HUES64 (cell line): ENCODE results near the gene TDRD1. TPM values are rescaled to one million over a fixed set of nuclear protein-coding genes. Genes with fewer than 3 reads are reported as not detected.
"Not testable (repeated sequence)": the region's sequence is repeated elsewhere in the genome, so short reads cannot be mapped to it uniquely, and the experiment has no call there.

Source experiments
- H3K27ac ChIP-seq: 2 replicates; pipeline ENCODE4 v1.7.0; 2013; ENCODE audit warnings: low read depth, low read length, inconsistent platforms
- H3K27me3 ChIP-seq: 2 replicates; pipeline ENCODE4 v1.6.1; 2013; ENCODE audit warnings: mild to moderate bottlenecking, low read length; ENCODE audit not compliant: insufficient read depth
- H3K36me3 ChIP-seq: 2 replicates; pipeline ENCODE4 v1.6.1; 2013; ENCODE audit warnings: mild to moderate bottlenecking, low read length; ENCODE audit not compliant: insufficient read depth
- H3K4me1 ChIP-seq: 2 replicates; pipeline ENCODE4 v1.6.1; 2013; ENCODE audit warnings: mild to moderate bottlenecking, low read length, moderate library complexity; ENCODE audit not compliant: insufficient read depth
- H3K4me3 ChIP-seq: 2 replicates; pipeline ENCODE4 v1.5.1; 2013; ENCODE audit warnings: mild to moderate bottlenecking, low read length, moderate library complexity
- H3K9ac ChIP-seq: 2 replicates; pipeline ENCODE4 v1.6.1; 2013; ENCODE audit warnings: mild to moderate bottlenecking, low read depth, low read length
- H3K9me3 ChIP-seq: 2 replicates; pipeline ENCODE4 v1.6.1; 2013; ENCODE audit warnings: low read depth, low read length; ENCODE audit not compliant: insufficient read depth
- WGBS: fragments of 150-250, 120-280 bp; methylation state at CpG from one replicate; pipeline ENCODE4 v1.1.7; 2013; ENCODE audit warnings: missing lambda C conversion rate; 5-methylcytosine and 5-hydroxymethylcytosine counted together
- polyA plus RNA-seq, 2 experiments: library from polyadenylated mRNA; stranded (reverse); fragments of 50-300 nt; gene quantifications; one replicate each; pipeline ENCODE4 v1.2.3, GENCODE V29; 2013

TDRD1 gene, protein sequence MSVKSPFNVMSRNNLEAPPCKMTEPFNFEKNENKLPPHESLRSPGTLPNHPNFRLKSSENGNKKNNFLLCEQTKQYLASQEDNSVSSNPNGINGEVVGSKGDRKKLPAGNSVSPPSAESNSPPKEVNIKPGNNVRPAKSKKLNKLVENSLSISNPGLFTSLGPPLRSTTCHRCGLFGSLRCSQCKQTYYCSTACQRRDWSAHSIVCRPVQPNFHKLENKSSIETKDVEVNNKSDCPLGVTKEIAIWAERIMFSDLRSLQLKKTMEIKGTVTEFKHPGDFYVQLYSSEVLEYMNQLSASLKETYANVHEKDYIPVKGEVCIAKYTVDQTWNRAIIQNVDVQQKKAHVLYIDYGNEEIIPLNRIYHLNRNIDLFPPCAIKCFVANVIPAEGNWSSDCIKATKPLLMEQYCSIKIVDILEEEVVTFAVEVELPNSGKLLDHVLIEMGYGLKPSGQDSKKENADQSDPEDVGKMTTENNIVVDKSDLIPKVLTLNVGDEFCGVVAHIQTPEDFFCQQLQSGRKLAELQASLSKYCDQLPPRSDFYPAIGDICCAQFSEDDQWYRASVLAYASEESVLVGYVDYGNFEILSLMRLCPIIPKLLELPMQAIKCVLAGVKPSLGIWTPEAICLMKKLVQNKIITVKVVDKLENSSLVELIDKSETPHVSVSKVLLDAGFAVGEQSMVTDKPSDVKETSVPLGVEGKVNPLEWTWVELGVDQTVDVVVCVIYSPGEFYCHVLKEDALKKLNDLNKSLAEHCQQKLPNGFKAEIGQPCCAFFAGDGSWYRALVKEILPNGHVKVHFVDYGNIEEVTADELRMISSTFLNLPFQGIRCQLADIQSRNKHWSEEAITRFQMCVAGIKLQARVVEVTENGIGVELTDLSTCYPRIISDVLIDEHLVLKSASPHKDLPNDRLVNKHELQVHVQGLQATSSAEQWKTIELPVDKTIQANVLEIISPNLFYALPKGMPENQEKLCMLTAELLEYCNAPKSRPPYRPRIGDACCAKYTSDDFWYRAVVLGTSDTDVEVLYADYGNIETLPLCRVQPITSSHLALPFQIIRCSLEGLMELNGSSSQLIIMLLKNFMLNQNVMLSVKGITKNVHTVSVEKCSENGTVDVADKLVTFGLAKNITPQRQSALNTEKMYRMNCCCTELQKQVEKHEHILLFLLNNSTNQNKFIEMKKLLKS
- polyA plus RNA-seq (2013, experiment 1 of 2) = not detected
- polyA plus RNA-seq (2013, experiment 2 of 2) = not detected

DNA sequence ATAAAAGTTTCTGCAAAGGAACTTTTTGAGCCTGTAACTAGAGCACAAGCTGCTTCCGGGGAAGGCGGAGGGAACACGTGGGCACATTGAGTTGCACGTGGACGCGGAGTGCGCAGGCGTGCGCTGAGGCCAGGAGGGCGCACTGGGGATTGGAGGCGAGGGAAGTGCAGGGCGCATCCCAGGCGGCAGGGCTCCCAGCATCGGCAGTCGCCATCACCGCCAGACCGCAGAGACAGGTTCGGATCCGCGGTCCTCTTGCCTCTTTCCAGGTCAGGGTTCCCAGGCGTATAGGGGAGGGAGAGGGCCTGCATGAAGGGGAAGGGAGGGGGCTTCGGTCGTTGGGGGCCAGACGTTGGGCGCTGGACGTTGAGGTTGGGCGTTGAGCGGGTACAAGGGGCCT is at the start of gene TDRD1:
TDRD1 (plus strand) TSS at position 206 of the 400 bp plus-strand sequence. CDS start 8,479 bp downstream, outside the sequence.
- Histone ChIP-seq H3K27ac (no peak within 1 kb of the TSS), H3K9me3 (no peaks in the 10 kb centered on the region), H3K9ac (no peak within 1 kb of the TSS), H3K4me3 (no peak within 1 kb of the TSS), H3K27me3 (peaks cover 12% of the 10 kb centered on the region; the same call in 1 of the 2 replicates), H3K4me1 (peaks cover 13% of the 10 kb centered on the region; the same call in 1 of the 2 replicates), H3K36me3 (no peaks in the 10 kb centered on the region)
- WGBS = 91% methylated on average over 28 of the region's 28 CpGs

DNA sequence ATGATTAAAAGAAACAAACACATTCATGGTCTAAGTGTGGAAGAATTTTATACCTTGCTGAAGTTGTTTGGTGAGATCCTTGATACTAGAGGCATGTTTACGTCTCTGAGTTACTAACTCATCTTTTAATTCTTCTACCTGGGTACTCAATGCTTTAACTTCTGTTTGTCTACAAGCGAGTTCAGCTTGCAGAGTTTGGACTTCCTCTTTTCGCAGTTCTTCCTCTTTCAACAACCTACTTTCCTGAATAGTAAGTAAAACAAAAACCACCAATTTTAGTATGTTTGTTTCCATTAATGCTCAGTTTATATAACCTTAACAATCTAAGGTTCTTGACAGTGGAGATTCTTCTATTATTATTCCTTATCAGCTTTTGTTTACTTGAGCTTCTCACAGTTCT is 48.1 kb upstream of the TDRD1 start:
- no peaks in the 10 kb centered on the region for H3K4me1 ChIP-seq
- no peak overlapping the region for H3K9ac ChIP-seq
- H3K27me3 ChIP-seq = no peaks in the 10 kb centered on the region
- no peak overlapping the region for H3K4me3 ChIP-seq
- H3K9me3 ChIP-seq = no peaks in the 10 kb centered on the region
- no peak overlapping the region for H3K27ac ChIP-seq
- peaks cover 100% of the 10 kb centered on the region for H3K36me3 ChIP-seq
- WGBS = 96% methylated on average over 3 of the region's 3 CpGs

DNA sequence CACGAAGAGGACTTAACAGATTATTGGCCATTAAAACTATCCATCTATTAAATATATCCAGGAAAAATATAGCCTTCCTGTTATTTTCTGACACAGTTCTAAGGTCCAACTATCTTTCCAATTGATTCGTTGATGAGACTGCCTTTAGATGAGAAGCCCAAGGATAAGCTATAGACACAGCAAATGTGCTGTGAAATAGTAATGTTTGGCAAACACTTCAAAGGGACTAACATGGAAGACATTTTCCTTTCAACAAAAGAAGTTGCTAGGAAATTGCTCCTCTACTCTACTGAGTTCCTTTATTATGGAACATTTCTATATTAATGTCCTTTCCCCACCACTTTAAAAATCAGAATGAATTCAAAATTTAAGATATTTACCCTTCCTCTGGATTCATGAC is 43.7 kb upstream of the TDRD1 start:
- 95% methylated on average over 2 of the region's 2 CpGs for WGBS
- H3K9me3 ChIP-seq = no peaks in the 10 kb centered on the region
- peaks cover 67% of the 10 kb centered on the region for H3K36me3 ChIP-seq
- no peak overlapping the region for H3K4me3 ChIP-seq
- H3K27ac ChIP-seq = no peak overlapping the region
- no peaks in the 10 kb centered on the region for H3K4me1 ChIP-seq
- no peak overlapping the region for H3K9ac ChIP-seq
- no peaks in the 10 kb centered on the region for H3K27me3 ChIP-seq

DNA sequence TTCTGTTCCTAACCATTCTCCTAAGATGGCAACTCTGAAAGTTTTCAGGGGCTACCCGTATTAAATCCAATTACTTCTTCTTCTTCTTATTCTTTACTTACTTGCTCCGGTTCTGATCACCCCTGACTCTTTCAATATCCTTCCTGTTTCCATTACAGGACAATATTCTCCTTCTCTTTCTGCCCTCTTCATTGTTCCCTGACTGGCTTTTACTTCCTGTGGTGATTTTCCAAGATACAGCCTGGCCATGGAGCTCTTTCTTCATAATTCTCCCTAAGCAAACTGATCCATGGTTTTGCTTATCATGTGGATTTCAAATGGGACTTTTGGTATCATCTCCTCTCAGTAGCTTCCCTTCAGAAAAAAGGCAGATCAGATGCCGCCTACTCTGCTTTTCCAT is 40.6 kb upstream of the TDRD1 start:
- Histone ChIP-seq H3K4me3 (no peak overlapping the region), H3K4me1 (no peaks in the 10 kb centered on the region), H3K27ac (no peak overlapping the region), H3K27me3 (no peaks in the 10 kb centered on the region), H3K9ac (no peak overlapping the region), H3K36me3 (peaks cover 57% of the 10 kb centered on the region), H3K9me3 (no peaks in the 10 kb centered on the region)
- WGBS = 90% methylated on average over 3 of the region's 3 CpGs

DNA sequence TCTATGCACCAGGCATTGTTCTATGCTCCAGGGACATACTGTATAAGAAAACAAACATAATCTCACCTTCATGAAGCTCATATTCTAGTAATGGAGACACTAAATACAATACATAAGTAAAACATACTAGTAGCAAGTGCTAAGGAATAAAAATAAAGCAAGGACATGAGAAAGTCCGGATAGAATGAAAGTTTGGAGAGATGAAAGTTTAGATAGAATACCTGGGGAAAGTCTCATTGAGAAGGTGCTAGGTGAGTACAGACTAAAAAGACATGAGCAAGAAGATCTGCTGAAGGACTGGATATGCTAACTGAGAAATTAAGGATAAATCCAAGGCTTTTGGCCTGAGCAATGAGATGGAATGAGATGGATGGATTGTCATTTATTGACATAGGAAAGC is 39.1 kb upstream of the TDRD1 start:
- Histone ChIP-seq H3K36me3 (peaks cover 53% of the 10 kb centered on the region), H3K27ac (no peak overlapping the region), H3K9me3 (no peaks in the 10 kb centered on the region), H3K27me3 (no peaks in the 10 kb centered on the region), H3K4me1 (no peaks in the 10 kb centered on the region), H3K4me3 (no peak overlapping the region), H3K9ac (no peak overlapping the region)
- 91% methylated on average over 1 of the region's 1 CpG for WGBS

DNA sequence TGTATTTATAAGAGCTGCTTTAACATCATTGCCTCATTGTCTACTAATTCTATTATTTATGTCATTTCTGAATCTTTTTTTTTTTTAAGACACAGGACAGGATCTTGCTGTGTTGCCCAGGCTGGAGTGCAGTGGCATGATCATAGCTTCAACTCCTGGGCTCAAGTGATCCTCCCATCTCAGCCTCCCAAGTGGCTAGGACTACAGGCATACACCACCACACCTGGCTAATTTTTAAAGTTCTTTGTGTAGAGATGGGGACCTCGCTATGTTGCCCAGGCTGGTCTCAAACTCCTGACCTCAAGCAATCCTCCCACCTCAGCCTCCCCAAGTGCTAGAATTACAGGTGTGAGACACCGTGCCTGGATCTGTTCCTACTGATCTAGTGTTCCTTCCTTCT is 38.3 kb upstream of the TDRD1 start:
- peaks cover 45% of the 10 kb centered on the region for H3K36me3 ChIP-seq
- not testable (repeated sequence) for H3K9ac ChIP-seq
- WGBS = 100% methylated on average over 2 of the region's 2 CpGs

DNA sequence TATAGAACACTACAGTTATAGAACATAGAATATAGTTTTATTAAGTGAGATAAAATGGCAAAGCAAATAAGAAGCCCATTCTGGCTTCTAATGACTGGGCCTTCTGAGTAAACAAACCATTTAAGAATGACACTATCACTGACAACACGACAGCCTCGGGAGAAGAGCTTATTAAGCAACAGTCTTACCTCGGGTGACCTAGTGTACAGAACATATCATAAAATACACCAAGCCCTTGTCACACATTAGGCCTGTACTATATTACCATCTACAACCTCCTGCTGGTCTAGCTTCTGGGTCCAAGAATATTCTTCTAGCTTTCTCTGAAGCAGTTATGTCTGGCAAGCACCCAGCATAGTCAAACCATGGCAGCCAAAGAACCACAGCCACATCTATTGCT is 37.1 kb upstream of the TDRD1 start:
- H3K27me3 ChIP-seq = no peaks in the 10 kb centered on the region
- 94% methylated on average over 3 of the region's 3 CpGs for WGBS
- no peak overlapping the region for H3K27ac ChIP-seq
- no peaks in the 10 kb centered on the region for H3K4me1 ChIP-seq
- no peak overlapping the region for H3K4me3 ChIP-seq
- H3K36me3 ChIP-seq = peaks cover 35% of the 10 kb centered on the region
- H3K9ac ChIP-seq = no peak overlapping the region
- no peaks in the 10 kb centered on the region for H3K9me3 ChIP-seq

More for the DNA sequence above, 38.3 kb upstream of the TDRD1 start:
- H3K9me3 ChIP-seq, H3K4me3 ChIP-seq, H3K27ac ChIP-seq, H3K4me1 ChIP-seq, H3K27me3 ChIP-seq: not testable (repeated sequence)

DNA sequence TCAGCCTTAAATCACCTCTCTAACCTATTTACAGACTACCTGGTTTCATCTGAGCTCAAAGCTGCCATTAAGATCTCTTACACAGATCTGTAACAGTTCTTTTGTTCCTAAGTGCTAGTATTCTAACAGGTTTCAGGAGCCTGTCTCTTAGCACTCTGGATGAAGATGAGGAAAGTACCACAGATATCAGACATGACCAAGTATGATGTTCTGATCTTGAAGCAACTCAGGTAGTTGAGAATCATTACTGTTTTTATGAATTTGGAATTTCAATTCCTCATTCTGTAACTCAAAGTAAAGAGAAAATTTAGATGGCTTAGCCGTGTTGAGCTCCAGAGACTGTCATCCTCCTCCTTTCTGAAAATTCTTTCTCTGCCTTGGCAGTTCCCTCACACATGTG is 36.0 kb upstream of the TDRD1 start:
- 88% methylated on average over 1 of the region's 1 CpG for WGBS
- Histone ChIP-seq H3K27ac (no peak overlapping the region), H3K4me1 (no peaks in the 10 kb centered on the region), H3K36me3 (peaks cover 43% of the 10 kb centered on the region), H3K4me3 (no peak overlapping the region), H3K9ac (no peak overlapping the region), H3K27me3 (no peaks in the 10 kb centered on the region), H3K9me3 (no peaks in the 10 kb centered on the region)

DNA sequence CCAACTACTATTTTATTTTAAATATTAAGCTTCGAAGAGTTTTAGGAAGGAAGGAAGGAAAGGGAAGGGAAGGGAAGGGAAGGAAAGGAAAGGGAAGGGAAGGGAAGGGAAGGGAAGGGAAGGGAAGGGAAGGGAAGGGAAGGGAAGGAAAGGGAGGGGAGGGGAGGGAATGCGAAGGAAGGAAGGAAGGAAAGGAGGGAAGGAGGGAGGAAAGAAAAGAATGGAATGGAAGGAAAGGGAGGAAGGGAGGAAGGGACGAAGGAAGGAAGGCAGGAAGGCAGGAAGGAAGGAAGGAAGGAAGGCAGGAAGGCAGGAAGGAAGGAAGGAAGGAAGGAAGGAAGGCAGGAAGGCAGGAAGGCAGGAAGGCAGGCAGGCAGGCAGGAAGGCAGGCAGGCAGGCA is 29.7 kb upstream of the TDRD1 start:
- H3K4me1 ChIP-seq = not testable (repeated sequence)
- 96% methylated on average over 2 of the region's 3 CpGs for WGBS

DNA sequence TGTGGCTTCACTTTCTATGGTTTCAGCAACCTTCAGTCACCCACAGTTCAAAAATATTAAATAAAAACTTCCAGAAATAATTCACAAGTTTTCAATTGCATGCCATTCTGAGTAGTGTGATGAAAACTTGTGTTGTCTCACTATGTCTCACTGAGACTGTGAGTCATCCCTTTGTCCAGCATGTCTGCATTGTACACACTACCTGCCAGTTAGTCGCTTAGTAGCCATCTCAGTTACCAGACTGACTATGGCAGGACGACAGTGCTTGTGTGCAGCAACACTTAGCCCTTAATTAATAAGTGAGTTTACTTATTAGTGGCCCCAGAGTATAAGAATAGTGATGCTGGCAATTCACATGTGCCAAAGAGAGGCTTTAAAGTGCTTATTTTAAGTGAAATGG is 27.7 kb upstream of the TDRD1 start:
- no peaks in the 10 kb centered on the region for H3K27me3 ChIP-seq
- 96% methylated on average over 2 of the region's 2 CpGs for WGBS
- no peak overlapping the region for H3K9ac ChIP-seq
- no peaks in the 10 kb centered on the region for H3K9me3 ChIP-seq
- H3K27ac ChIP-seq = no peak overlapping the region
- no peak overlapping the region for H3K4me3 ChIP-seq
- H3K36me3 ChIP-seq = peaks cover 51% of the 10 kb centered on the region
- H3K4me1 ChIP-seq = no peaks in the 10 kb centered on the region

More for the DNA sequence above, 29.7 kb upstream of the TDRD1 start:
- not testable (repeated sequence) for H3K9me3 ChIP-seq, H3K9ac ChIP-seq, H3K4me3 ChIP-seq, H3K27ac ChIP-seq, H3K27me3 ChIP-seq
- peaks cover 43% of the 10 kb centered on the region for H3K36me3 ChIP-seq

DNA sequence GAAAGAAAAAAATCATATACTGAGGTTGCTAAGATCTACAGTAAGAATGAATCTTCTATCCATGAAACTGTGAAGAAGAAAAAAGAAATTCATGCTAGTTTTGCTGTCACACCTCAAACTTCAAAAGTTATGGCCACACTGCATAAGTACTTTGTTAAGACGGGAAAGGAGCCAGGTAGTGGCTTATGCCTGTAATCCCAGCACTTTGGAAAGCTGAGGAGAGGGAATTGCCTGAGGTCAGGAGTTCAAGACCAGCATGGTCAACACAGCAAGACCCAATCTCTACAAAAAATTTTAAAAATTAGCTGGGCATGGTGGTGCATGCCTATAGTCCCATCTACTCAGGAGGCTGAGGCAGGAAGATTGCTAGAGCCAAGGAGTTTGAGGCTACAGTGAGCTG is 27.3 kb upstream of the TDRD1 start:
- Histone ChIP-seq H3K36me3 (peaks cover 55% of the 10 kb centered on the region), H3K4me1 (no peaks in the 10 kb centered on the region), H3K9ac (no peak overlapping the region), H3K9me3 (no peaks in the 10 kb centered on the region), H3K27me3 (no peaks in the 10 kb centered on the region), H3K4me3 (no peak overlapping the region), H3K27ac (no peak overlapping the region)
- WGBS = 100% methylated on average over 1 of the region's 1 CpG
